ENCODE measurements around the gene AAGAB.

AAGAB gene

GRCh38 chr15:67170143-67170925, 84.1 kb downstream of the AAGAB start:
- no peak overlapping the region for H3K4me3 ChIP-seq (ENCODE audit: low read length)
- no peak for TF ChIP-seq ZNF274 (IDR thresholded peaks at IDR 0.05; ENCODE audit: low read depth, low read length)

GRCh38 chr15:67168694-67169093, 85.8 kb downstream of the AAGAB start:
- no peak for TF ChIP-seq ZNF274 (IDR thresholded peaks at IDR 0.05; ENCODE audit: low read depth, low read length)
- H3K4me3 ChIP-seq (ENCODE audit: low read length), result no peak overlapping the region

- no peak for TF ChIP-seq ZNF274 (IDR thresholded peaks at IDR 0.05; ENCODE audit: low read depth, low read length)
- no peak overlapping the region for H3K4me3 ChIP-seq (ENCODE audit: low read length)
Measured at GRCh38 chr15:67167091-67167490, 87.4 kb downstream of the AAGAB start.

- TF ChIP-seq ZNF274 (IDR thresholded peaks at IDR 0.05; ENCODE audit: low read depth, low read length), result no peak
Measured at GRCh38 chr15:67166280-67167009, 88.0 kb downstream of the AAGAB start.

GRCh38 chr15:67165254-67166253, 88.9 kb downstream of the AAGAB start:
- TF ChIP-seq ZNF274 (IDR thresholded peaks at IDR 0.05; ENCODE audit: low read depth, low read length), result no peak
- H3K4me3 ChIP-seq (ENCODE audit: low read length), result no peak overlapping the region

More at GRCh38 chr15:67166280-67167009, 88.0 kb downstream of the AAGAB start:
- H3K4me3 ChIP-seq (ENCODE audit: low read length), result no peak overlapping the region

GRCh38 chr15:67164811-67165253, 89.6 kb downstream of the AAGAB start:
- no peak overlapping the region for H3K4me3 ChIP-seq (ENCODE audit: low read length)
- no peak for TF ChIP-seq ZNF274 (IDR thresholded peaks at IDR 0.05; ENCODE audit: low read depth, low read length)

- no peak overlapping the region for H3K4me3 ChIP-seq (ENCODE audit: low read length)
- no peak for TF ChIP-seq ZNF274 (IDR thresholded peaks at IDR 0.05; ENCODE audit: low read depth, low read length)
Measured at GRCh38 chr15:67164401-67164791, 90.1 kb downstream of the AAGAB start.

- no peak overlapping the region for H3K4me3 ChIP-seq (ENCODE audit: low read length)
- no peak for TF ChIP-seq ZNF274 (IDR thresholded peaks at IDR 0.05; ENCODE audit: low read depth, low read length)
Measured at GRCh38 chr15:67163180-67163579, 91.3 kb downstream of the AAGAB start.

- TF ChIP-seq ZNF274 (IDR thresholded peaks at IDR 0.05; ENCODE audit: low read depth, low read length), result no peak
- H3K4me3 ChIP-seq (ENCODE audit: low read length), result no peak overlapping the region
Measured at GRCh38 chr15:67161881-67162280, 92.6 kb downstream of the AAGAB start.

GRCh38 chr15:67161412-67161811, 93.0 kb downstream of the AAGAB start:
- no peak for TF ChIP-seq ZNF274 (IDR thresholded peaks at IDR 0.05; ENCODE audit: low read depth, low read length)
- H3K4me3 ChIP-seq (ENCODE audit: low read length), result no peak overlapping the region

GRCh38 chr15:67158367-67158766, 96.1 kb downstream of the AAGAB start:
- TF ChIP-seq ZNF274 (IDR thresholded peaks at IDR 0.05; ENCODE audit: low read depth, low read length), result no peak
- no peak overlapping the region for H3K4me3 ChIP-seq (ENCODE audit: low read length)

GRCh38 chr15:67157521-67158252, 96.8 kb downstream of the AAGAB start:
- H3K4me3 ChIP-seq (ENCODE audit: low read length), result no peak overlapping the region
- TF ChIP-seq ZNF274 (IDR thresholded peaks at IDR 0.05; ENCODE audit: low read depth, low read length), result no peak

GRCh38 chr15:67156834-67157233, 97.6 kb downstream of the AAGAB start:
- TF ChIP-seq ZNF274 (IDR thresholded peaks at IDR 0.05; ENCODE audit: low read depth, low read length), result no peak
- no peak overlapping the region for H3K4me3 ChIP-seq (ENCODE audit: low read length)
